HuH-7.5 (cell line): ENCODE results near the gene TMEM51.
"Not testable (repeated sequence)": the region's sequence is repeated elsewhere in the genome, so short reads cannot be mapped to it uniquely, and the experiment has no call there.

Experiments
- DNase-seq: peaks from one replicate; pipeline ENCODE4 v3.0.0; 2011; ENCODE audit warnings: low spot score

Gene TMEM51

DNA sequence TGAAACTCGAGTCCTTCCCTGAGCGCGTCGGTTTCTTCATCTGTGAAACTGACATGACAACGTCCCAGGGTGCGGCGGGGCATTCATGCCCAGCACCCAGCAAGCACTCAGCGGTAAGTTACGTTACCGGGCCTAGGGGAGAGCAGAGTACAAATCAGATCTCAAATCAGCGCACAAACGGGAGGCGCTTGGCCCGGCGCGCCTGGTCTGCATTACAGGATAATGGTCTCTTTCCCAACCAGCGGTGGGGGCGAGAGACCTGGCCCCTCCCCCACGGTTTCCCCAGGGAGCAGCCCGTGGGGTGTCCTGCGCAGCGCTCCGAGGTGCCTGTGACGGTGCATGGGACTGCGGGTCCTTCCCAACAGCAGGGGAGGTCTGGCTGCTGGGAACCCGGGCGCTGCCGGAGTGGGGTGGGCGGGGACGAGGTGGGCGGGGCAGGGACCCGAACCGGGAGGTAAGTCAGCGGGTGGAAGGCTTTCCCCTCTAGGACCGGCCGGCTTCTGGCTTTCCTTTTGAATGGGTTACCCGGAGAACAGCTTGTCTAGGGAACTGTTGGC, 1.0 kb downstream of the TMEM51 start:
- DNase-seq, result peak; percentile 42

DNA sequence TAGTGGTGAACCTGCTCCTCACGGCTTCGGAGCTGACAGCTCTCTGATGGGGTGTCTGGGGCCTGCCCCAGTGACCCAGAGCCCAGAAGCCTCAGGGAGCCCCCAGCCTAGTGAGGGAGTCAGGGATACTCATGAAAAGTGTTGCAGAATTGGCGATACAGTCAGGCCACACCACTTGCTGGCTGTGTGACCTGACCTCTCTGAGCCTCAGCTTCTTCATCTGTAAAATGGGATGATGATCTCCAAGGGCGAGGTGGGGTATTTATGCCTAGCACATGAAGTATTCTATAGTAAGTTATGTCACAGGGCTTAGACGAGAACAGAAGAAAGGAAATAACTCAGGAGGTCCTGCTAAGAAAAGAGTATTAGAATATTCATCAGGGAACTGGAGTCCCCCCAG, 1.6 kb downstream of the TMEM51 start:
- no peak for DNase-seq

DNA sequence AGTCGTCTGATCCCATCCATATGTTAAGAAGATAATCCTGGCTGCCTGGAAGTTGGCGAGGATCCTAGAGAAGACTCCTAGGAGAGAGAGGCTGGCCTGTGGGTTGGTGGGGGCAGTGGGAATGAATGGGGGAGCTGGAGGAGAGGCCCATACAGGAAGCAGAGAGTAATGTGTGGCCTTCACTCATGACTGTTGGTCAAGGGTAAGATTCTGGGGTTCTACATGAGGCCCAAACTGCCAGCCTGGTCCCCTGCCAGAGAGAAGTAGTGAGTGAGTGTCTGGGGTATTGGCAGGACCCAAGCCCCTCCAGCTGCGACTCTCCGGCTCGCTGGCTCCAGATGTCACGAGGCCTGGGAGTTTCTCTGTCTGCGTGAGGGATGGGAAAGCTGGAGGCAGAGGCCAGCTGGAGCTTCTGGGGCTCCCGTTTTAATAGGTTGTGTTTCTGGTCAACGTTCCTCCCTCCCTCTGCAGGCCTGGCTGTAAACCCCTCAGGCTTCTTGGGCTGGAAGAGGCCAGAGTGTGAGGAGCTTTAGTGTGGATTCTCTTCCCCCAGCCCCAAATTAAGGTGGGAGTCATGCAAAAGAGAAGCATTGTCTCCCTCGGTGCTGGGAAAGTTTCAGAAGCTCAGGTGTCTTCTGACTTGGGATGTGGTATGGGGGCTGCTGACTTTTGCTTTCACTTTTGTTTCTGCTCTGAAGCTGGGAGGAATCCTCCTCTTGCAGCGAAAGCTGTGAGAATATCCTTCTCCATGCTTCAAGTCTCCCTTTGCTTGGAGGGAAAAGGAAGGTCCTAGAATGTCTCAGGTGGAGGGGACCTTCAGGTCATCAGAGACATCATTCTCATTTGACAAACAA, 2.6 kb downstream of the TMEM51 start:
- DNase-seq, result no peak

DNA sequence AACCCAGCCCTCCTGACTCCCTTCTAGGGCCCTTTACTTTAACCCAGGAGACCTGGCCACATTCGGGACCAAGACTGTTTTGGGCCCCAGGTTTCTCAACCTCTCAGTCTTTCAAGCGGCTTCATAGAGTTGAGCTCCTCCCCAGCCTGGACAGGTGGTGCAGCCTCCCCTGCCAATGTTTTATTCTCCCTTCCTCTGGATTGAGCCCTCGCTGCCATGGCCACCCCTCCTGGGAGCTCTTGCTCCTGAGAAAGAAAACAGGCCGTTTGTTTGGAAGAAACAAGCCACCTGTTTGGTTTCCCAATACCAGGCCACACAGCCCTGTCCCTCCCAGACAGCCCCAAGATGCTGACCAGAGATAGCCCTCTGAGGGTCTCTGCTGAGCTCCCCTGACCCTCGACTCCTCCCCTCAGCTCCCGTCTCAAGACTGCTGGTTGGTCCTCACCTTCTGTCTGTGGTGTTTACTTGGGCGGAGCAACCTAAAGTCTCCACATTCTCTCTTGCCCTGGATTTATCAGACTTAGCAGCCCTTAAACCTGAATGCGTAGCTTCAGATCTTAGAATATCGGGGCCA, 3.3 kb downstream of the TMEM51 start:
- DNase-seq, result no peak

DNA sequence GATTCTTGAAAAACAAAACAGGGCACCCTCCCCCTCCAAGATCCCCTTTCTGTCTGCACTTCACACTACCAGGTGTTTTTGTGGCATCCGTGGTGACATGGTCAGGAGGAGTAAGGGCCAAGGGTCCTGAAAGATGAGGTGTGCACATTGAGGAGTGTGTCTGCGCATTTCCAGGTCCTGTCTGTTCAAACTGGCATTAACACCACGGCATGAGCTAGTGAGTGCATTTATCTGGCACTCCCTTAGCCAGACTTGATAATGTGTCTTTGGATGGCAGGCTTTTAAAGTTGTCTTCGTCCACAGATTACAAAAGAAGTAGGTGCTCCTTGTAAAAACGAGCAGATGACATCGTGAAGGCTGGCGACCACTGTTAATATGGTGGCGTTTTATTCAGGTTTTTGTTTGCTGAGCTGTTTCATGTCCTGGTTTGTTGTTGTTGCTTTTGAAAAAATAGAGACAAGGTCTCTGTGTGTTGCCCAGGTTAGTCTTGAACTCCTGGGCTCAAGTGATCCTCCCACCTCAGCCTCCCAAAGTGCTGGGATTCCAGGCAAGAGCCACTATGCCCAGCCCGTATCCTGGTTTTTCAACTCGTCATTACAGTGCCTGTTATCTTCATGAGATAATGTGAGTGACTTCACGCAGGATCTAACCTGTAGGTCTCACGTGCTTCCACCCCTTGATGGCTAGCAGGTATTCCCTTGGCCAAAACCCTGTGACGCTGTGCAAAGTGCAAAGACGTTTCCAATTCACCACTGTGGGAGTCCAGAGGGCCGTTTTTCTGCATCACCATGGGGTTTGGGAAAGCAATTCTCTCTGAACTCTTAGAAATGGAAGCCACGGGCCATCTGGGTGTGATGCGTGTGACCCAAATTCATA, 4.2 kb downstream of the TMEM51 start:
- DNase-seq, result no peak

DNA sequence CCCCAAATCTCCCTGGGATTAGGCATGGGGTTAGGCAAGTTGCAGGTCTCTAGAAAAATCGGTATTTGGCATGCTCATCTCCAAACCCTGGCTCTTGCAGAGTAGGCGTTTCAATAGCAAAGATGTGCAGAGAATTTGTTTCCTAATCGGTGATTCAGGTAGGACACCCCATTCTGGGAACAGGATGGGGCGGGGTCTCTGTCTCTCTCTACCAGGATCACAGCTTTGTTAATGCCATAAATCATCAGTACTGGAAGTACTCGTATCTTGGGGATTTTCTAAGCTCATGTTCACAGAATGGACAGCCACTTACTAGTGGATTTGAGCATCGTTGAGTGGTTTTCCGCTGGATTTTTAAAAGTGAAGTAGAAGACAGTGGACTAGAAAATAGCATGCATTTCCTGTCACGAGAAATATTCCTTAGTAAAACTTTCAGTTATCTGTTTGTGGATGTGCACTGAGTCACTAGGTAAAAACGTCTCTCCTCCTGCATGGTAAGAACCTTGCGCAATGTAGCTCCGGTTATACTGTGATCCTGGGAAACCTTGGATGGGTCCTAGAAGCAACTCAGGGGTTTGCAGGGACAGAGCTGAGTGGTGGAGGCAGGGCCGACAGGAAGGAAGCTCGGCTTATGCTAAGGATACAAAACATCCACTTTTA, 5.1 kb downstream of the TMEM51 start:
- DNase-seq, result no peak

DNA sequence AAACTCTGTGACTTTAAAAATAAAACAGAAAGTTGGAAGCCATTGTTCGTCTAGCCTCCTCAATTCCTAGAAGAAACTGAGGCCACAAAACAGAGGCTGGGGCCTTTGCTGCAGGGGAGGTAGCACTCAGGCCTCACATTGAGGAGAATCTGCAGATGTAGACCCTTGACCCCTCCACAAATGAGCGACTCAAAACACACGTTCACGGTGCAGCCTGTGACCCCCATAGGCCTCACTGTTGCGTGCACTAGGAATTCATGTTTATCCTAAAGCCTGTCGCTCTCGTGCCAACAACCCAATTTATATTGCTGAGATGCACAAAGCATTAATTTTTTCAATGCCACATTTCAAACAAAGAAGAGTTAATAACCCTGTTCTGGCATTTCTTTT, 5.6 kb downstream of the TMEM51 start:
- no peak for DNase-seq

DNA sequence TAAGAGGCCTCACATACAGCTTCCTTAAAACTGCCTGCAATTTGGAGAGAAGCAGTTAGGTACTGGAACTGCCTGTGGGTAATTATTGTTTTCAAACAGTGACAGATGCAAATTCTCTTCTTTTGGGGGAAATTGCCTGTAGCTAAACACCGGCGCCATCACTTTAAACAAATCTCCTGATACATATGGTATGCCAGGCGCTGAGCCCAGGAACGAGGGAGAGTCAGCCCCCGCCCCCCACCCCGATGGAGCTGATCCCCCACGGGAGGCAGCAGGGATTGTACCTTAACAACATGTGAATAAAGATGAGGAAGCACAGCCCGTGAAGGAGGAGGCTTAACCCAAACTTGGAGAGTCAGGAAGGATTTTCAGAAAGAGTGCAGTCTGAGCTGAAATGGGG, 7.1 kb downstream of the TMEM51 start:
- no peak for DNase-seq

DNA sequence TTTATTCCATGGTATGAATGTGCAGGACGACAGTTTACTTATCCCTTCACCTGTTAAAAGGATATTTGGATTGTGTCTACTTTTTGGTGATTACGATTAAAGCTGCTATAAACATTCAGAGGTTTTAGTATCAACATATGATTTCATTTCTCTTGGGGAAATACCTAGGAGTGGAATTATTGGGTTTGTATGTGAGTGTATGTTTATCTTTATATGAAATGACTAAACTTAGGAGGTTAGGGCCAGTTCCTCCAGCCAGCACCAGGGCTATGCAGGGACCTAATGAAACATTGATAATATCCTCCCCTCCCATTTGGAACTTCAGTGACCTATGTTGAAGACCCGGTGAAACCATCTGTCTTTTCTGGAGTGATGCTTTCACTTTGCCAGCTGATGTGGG, 13.8 kb downstream of the TMEM51 start:
- DNase-seq, result no peak

DNA sequence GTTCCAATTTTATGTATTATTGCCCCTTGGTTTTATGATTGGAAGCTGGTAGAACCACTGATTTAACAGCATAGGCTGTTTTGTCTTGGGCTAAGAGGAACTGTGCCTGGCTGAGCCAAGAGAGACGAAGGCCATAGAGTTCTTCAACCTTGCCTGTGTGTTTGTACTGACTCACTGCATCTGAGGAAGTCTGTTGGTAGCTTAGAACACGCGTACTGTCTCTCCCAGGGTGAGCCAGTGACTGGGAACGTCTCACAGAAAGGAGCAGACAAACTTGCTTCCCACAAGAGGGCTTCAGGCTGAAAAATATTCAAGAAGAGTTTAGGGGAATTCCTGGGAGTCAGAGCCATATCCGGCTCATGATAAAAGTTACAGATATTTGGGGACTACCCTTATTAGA, 14.9 kb downstream of the TMEM51 start:
- DNase-seq, result no peak

DNA sequence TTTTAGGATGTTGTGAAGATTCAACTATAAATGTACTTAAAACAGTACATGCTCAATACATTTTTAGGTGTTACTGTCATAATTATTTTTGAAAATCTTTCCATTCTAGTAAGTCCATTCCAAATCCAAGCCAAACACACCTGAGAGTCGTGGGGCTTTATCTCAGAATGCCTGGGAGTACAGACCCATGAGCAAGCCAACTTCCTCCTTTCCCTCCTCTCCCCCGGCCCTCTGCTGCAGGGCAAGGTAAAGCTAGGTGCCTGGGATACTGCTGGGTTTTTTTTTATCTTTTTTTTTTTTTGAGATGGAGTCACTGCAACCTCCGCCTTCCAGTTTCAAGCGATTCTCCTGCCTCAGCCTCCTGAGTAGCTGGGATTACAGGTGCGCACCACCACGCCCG, 16.5 kb downstream of the TMEM51 start:
- no peak for DNase-seq

DNA sequence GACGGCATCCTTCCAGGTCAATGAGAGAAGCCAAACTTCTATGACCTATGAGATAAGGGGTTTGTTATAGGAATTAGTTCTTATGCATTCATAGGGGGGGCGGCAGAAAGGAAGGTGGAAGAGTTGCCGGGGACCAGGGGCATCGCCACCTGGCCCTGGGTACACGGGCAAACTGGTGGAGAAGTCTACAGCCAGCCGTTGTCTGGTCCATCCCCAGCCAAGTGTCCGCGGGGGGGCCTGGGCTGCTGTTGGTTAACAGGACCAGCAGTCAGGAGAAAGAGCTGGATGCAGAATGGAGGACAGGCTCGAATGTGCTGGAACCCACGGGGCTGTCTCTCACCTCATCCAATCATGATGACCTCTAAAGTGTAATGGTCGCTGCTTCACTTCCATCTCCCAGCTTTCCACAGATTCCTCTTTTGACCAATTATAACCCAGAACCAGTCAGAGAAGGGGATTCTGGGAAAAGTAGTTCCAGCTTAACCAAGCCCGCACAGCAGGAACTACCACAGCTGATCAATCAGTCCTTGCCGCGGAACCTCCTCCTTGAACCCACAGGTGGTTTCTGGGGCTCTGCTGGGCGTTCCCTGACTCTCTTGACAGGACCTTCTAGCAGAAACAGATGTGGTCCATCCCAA, 17.8 kb downstream of the TMEM51 start:
- no peak for DNase-seq

DNA sequence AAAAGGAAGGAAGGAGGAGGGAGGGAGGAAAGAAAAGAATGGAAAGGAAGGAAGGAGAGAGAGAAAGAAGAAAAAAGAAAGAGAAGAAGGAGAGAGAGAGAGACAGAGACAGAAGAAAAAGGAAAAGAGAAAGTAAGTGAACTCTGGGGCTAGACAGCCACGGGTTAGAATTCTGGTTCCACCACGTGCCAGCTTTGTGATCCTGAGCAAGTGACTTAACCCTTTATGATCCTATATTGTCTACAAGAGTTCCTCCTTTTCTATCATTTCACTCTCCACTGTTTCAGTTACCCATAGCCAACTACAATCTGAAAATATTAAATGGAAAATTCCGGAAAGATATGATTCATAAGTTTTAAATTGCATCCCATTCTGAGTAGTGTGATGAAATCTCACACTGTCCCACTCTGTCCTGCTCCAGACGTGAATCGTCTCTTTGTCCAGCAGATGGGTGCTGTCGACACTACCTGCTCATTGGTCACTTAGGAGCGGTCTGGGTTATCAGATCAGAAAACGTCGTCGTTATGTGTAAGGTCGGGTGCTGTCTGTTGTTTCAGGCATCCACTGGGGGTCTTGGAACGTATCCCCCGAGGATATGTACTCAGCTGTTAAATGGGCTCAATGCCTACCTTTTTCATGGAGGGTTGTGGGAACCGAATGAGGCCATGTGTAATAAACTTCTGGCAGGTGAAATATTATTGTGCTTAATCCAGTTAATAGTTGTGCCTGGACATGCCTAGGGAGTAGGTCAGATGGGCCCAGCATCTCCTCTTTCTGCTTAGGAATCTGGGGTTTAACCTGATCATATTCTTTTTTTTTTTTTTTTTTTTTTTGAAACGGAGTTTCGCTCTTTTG, 19.1 kb downstream of the TMEM51 start:
- DNase-seq, result no peak

DNA sequence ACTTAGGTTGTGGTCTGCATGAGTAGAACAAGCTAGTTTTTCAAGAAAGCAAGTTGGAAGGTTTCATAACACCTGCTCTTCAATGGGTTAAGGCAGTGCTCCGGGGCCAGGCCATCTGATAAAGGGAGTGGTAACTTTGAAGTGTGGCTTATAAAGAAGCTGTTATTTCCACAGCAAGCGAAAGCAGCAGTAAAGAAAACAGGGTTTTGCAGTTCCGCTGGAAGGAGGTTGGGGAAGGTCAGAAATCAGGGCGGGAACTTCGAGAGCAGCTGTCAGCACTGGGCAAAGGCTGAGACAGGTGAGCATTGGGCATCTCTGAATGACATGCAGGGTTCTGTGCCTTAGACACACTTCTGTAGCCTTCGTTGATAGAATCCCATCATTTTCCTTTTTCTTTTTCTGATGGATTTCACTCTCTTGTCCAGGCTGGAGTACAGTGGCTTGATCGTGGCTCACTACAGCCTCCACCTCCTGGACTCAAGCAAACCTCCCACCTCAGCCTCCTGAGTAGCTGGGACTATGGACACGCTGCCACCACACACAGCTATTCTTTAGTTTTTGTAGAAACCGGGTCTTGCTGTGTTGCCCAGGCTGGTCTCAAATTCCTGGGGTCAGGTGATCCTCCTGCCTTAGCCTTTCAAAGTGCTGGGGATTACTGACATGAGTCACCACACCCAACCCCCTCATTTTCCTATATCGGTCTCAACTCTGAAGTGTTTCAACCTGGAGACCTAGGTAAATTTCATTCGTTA, 20.5 kb downstream of the TMEM51 start:
- DNase-seq, result no peak

DNA sequence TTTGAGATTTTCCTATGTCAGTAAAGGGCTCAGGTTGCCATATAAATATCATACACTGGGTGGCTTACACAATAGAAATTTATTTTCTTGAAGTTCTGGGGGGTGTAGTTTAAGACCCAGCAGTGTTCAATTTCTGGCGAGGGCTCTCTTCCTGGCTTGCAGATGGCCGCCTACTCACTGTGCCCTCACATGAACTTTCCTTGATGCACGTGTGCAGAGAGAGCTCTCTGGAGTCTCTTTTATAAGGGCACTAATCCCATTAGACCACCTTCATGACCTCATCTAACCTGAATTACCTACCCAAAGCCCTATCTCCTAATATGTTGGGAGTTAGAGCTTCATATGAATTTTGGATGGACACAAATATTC, 21.1 kb downstream of the TMEM51 start:
- no peak for DNase-seq

DNA sequence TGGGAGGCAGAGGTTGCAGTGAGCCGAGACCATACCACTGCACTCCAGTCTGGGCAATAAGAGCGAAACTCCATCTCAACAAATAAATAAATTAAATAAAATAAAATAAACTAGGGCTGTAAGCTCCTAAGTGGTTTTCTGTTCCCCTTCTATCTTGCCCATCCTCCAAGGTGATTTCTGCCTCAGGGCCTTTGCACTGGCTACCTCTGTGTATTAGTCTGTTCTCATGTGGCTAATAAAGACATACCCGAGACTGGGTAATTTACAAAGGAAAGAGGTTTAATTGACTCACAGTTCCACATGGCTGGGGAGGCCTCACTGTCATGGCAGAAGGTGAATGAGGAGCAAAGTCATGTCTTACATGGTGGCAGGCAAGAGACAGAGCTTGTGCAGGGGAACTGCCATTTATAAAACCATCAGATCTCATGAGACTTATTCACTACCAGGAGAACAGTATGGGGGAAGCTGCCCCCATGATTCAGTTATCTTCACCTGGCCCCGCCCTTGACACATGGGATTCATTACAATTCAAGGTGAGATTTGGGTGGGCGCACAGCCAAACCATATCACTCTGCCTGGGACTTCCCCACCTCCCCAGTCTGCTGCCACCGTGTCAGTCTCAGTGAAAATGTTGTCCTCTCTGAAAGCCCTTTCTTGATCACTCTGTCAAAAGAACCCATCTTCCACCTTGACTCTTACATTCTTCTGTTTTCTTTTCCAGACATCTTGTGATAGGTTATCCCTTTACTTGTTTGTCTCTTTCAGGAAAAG, 22.0 kb downstream of the TMEM51 start:
- not testable (repeated sequence) for DNase-seq

DNA sequence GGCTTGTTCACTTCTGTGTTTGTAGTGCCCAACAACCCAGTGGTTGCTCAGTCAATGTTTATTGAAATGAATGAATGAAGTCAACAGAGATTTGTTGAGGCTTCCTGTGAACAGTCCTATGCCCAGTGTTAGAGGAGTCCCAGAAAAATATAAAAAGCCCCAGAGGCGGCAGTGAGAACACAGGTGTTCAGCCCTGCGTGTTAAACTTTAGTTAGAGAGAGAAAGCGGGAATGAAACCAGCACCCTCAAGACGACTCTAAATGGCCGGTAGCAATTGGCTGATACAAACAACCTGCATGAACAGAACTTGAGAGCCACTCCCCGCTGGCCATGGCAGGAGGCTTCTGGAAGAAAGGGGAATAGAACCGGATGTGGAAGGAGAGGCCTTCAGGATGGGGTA, 22.6 kb downstream of the TMEM51 start:
- no peak for DNase-seq

DNA sequence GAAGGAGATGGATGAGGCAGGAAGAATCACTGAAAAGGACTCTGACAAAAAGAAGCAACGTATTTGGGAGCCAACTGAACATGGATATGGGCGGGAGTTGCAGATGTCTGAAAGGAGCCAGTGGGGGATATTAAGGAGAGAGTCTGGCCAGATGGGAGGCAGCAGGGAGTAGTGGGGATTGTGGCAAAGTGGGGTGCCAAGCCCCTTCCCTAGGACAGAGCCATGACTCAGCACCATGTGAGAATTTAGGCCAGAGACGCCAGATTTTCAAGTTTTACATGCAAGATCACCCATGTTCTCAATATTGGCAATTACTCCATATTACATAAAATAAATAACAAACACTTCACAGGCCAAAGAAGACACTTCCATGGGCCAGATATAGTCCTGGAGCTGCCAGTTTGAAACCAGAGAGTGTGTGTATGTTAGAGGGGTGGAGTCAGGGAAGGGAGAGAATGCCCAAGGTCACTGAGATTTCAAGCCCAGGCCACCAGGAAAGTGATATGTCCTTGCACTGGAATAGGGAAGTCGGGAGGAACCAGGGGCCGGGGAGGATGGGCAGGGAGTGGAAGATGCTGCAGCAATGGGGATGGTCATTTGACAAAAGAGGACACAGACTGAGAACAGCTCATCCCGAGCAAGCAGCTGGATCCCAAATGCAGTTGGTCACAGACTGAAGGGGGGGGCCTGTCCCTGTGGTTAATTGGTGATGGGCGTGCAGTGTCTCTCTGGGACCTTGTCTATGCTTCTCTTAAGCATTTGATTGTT, 23.5 kb downstream of the TMEM51 start:
- no peak for DNase-seq
